Right renal cortex interstitium (tissue), 3 donors: ENCODE measurements around the gene OSBPL2. TPM values are rescaled to one million over a fixed set of nuclear protein-coding genes. Genes with fewer than 3 reads are reported as not detected.

Source experiments
- DNase-seq, 3 donors: peaks; one replicate each; pipeline ENCODE4 v3.0.0-alpha.2; 2013; ENCODE audit warnings: low read depth in 3 of 3, low spot score in 2 of 3
- polyA plus RNA-seq, 3 donors: library from polyadenylated mRNA; unstranded; fragments of 120-200 nt; gene quantifications; one replicate each; pipeline ENCODE4 v1.2.1, GENCODE V29; 2013; ENCODE audit not compliant: insufficient read length in 3 of 3

The OSBPL2 gene
- polyA plus RNA-seq, 3 donors = 27.8 to 31.3 (median 30.4) TPM

- DNase-seq = no peak
Measured at GRCh38 chr20:62308102-62308822, 69.9 kb downstream of the OSBPL2 start.

GRCh38 chr20:62309198-62309944, 71.0 kb downstream of the OSBPL2 start:
- no peak for DNase-seq

GRCh38 chr20:62309947-62310756, 71.8 kb downstream of the OSBPL2 start:
- DNase-seq = no peak

- DNase-seq = no peak
Measured at GRCh38 chr20:62310757-62311121, 72.4 kb downstream of the OSBPL2 start.

- no peak for DNase-seq
Measured at GRCh38 chr20:62311150-62311549, 72.8 kb downstream of the OSBPL2 start.

- no peak for DNase-seq
Measured at GRCh38 chr20:62311832-62312661, 73.7 kb downstream of the OSBPL2 start.

- no peak for DNase-seq
Measured at GRCh38 chr20:62312662-62312977, 74.3 kb downstream of the OSBPL2 start.

- no peak for DNase-seq
Measured at GRCh38 chr20:62313021-62313420, 74.7 kb downstream of the OSBPL2 start.

GRCh38 chr20:62313460-62314338, 75.4 kb downstream of the OSBPL2 start:
- DNase-seq = no peak

- DNase-seq = no peak
Measured at GRCh38 chr20:62314339-62314638, 76.0 kb downstream of the OSBPL2 start.

GRCh38 chr20:62314711-62315302, 76.5 kb downstream of the OSBPL2 start:
- DNase-seq = no peak

GRCh38 chr20:62315773-62316172, 77.5 kb downstream of the OSBPL2 start:
- no peak for DNase-seq

- DNase-seq = no peak
Measured at GRCh38 chr20:62316331-62317166, 78.2 kb downstream of the OSBPL2 start.

- DNase-seq = no peak
Measured at GRCh38 chr20:62317167-62317655, 78.9 kb downstream of the OSBPL2 start.

- DNase-seq = no peak
Measured at GRCh38 chr20:62318400-62319345, 80.4 kb downstream of the OSBPL2 start.

- no peak for DNase-seq
Measured at GRCh38 chr20:62319346-62319909, 81.1 kb downstream of the OSBPL2 start.
